H1 (cell line): ENCODE data around the gene PNPLA1. TPM values are rescaled to one million over a fixed set of nuclear protein-coding genes. Genes with fewer than 3 reads are reported as not detected.

Experiments used
- CTCF ChIA-PET: fragments of 300-600 bp; sonication (Branson Sonifier 250); formaldehyde crosslinking; loops from one replicate; lab custom pipeline; 2021; ENCODE audit not compliant: partially characterized antibody; lab: Charles Lee
- POLR2A ChIA-PET: fragments of 300-600 bp; sonication (Branson Sonifier 250); formaldehyde crosslinking; loops from one replicate; lab custom pipeline; 2021; ENCODE audit warnings: inconsistent platforms; ENCODE audit not compliant: partially characterized antibody; lab: Charles Lee
- DNase-seq, 2 experiments: peaks; one replicate each; pipeline versions ENCODE4 v3.0.0 to v3.0.0-alpha.2; 2010 to 2022; ENCODE audit warnings: low spot score in 2 of 2, low read depth in 1 of 2, mixed read lengths in 1 of 2
- FAIRE-seq: peaks from 2 replicates; lab custom pipeline; 2011; peaks lifted over from hg19 to GRCh38; lab: Jason Lieb, UNC
- H2AFZ ChIP-seq: 2 replicates; pipeline ENCODE4 v1.8.1; 2012; ENCODE audit warnings: low read length, inconsistent platforms
- H2AK5ac ChIP-seq: 2 replicates; pipeline ENCODE4 v1.6.1; 2013; ENCODE audit warnings: low read depth, low read length
- H2BK120ac ChIP-seq: replicated peaks from 2 replicates; pipeline ENCODE3; 2013; ENCODE audit warnings: low read depth, low read length, inconsistent platforms
- H2BK12ac ChIP-seq: 2 replicates; pipeline ENCODE4 v1.6.1; 2013; ENCODE audit warnings: low read depth, low read length
- H2BK15ac ChIP-seq: 2 replicates; pipeline ENCODE4 v1.6.1; 2013; ENCODE audit warnings: low read length
- H2BK20ac ChIP-seq: 2 replicates; pipeline ENCODE4 v1.6.1; 2013; ENCODE audit warnings: low read length
- H2BK5ac ChIP-seq: 2 replicates; pipeline ENCODE4 v1.6.1; 2013; ENCODE audit warnings: low read depth, low read length
- H3K14ac ChIP-seq: 2 replicates; pipeline ENCODE4 v1.6.1; 2013; ENCODE audit warnings: inconsistent platforms; ENCODE audit not compliant: insufficient read length
- H3K18ac ChIP-seq: 2 replicates; pipeline ENCODE4 v1.6.1; 2013; ENCODE audit warnings: low read length; ENCODE audit errors: extremely low read depth
- H3K23ac ChIP-seq: 2 replicates; pipeline ENCODE4 v1.6.1; 2013; ENCODE audit warnings: inconsistent platforms; ENCODE audit not compliant: insufficient read length
- H3K23me2 ChIP-seq: 2 replicates; pipeline ENCODE4 v1.6.1; 2013; ENCODE audit warnings: low read depth, low read length
- H3K27ac ChIP-seq: 2 replicates; pipeline ENCODE4 v1.6.1; 2011; ENCODE audit warnings: low read depth, low read length, inconsistent platforms
- H3K27me3 ChIP-seq, 4 experiments: replicated peaks in 1 of 4; 1 replicate in 1 of 4; 2 replicates in 3 of 4; pipeline versions ENCODE4 v1.6.1 to v1.8.1; 2011 to 2013; ENCODE audit warnings: low read length in 3 of 4, mild to moderate bottlenecking in 3 of 4, inconsistent platforms in 2 of 4, mixed read lengths in 2 of 4, moderate library complexity in 1 of 4; ENCODE audit not compliant: control insufficient read depth in 3 of 4, insufficient read depth in 3 of 4; ENCODE audit errors: extremely low read depth in 1 of 4
- H3K36me3 ChIP-seq, 4 experiments: 2 replicates each; pipeline versions ENCODE4 v1.6.1 to v1.8.1; 2011 to 2013; ENCODE audit warnings: mild to moderate bottlenecking in 4 of 4, low read length in 3 of 4, moderate library complexity in 2 of 4, control low read depth in 1 of 4, inconsistent platforms in 1 of 4; ENCODE audit not compliant: insufficient read depth in 4 of 4, control insufficient read depth in 2 of 4
- H3K4ac ChIP-seq: replicated peaks from 2 replicates; pipeline ENCODE3; 2013; ENCODE audit warnings: low read length, low read depth, mixed read lengths, inconsistent platforms; ENCODE audit not compliant: insufficient read length
- H3K4me1 ChIP-seq, 4 experiments: replicated peaks in 1 of 4; 1 replicate in 1 of 4; 2 replicates in 3 of 4; pipeline versions ENCODE4 v1.6.1 to v1.8.1; 2011 to 2013; ENCODE audit warnings: low read length in 3 of 4, inconsistent platforms in 2 of 4, mixed read lengths in 1 of 4; ENCODE audit not compliant: insufficient read depth in 4 of 4, control insufficient read depth in 3 of 4
- H3K4me2 ChIP-seq, 2 experiments: 2 replicates each; pipeline versions ENCODE4 v1.6.1 to v1.8.1; 2011 to 2013; ENCODE audit warnings: low read depth in 2 of 2, low read length in 2 of 2, control low read depth in 1 of 2, inconsistent platforms in 1 of 2, mild to moderate bottlenecking in 1 of 2; ENCODE audit not compliant: insufficient read depth in 1 of 2
- H3K4me3 ChIP-seq, 4 experiments: fragments of 200-600, 300-600 bp in 1 of 4; sonication (generic), shearing (Covaris generic), sonication (Bioruptor Twin) in 1 of 4; 2 replicates each; pipeline versions ENCODE4 v1.5.1 to v1.8.1; 2011 to 2016; ENCODE audit warnings: low read length in 4 of 4, low read depth in 3 of 4, control low read depth in 2 of 4, inconsistent platforms in 2 of 4, mild to moderate bottlenecking in 2 of 4, mixed read lengths in 1 of 4, moderate library complexity in 1 of 4; ENCODE audit not compliant: insufficient read depth in 2 of 4; ENCODE audit errors: extremely low read depth in 1 of 4
- H3K56ac ChIP-seq: replicated peaks from 2 replicates; pipeline ENCODE3; 2013; ENCODE audit warnings: low read depth, mild to moderate bottlenecking, mixed read lengths, low read length, inconsistent platforms; ENCODE audit not compliant: insufficient read length
- H3K79me1 ChIP-seq: 2 replicates; pipeline ENCODE4 v1.6.1; 2013; ENCODE audit warnings: low read depth, low read length, control low read depth
- H3K79me2 ChIP-seq, 2 experiments: 2 replicates each; pipeline versions ENCODE4 v1.6.1 to v1.8.1; 2012 to 2013; ENCODE audit warnings: low read length in 2 of 2, mild to moderate bottlenecking in 2 of 2, inconsistent platforms in 1 of 2; ENCODE audit not compliant: insufficient read depth in 2 of 2, control insufficient read depth in 1 of 2
- H3K9ac ChIP-seq, 4 experiments: replicated peaks in 1 of 4; 1 replicate in 1 of 4; 2 replicates in 3 of 4; pipeline versions ENCODE4 v1.6.1 to v1.8.1; 2011 to 2013; ENCODE audit warnings: low read depth in 3 of 4, low read length in 3 of 4, control low read depth in 2 of 4, mild to moderate bottlenecking in 2 of 4, moderate library complexity in 2 of 4, inconsistent platforms in 1 of 4; ENCODE audit errors: extremely low read depth in 1 of 4
- H3K9me3 ChIP-seq, 2 experiments: 2 replicates each; pipeline versions ENCODE4 v1.6.1 to v1.8.1; 2012 to 2013; ENCODE audit warnings: mild to moderate bottlenecking in 2 of 2, moderate library complexity in 2 of 2, control low read depth in 1 of 2, inconsistent platforms in 1 of 2, low read depth in 1 of 2, low read length in 1 of 2, mixed read lengths in 1 of 2; ENCODE audit not compliant: insufficient read depth in 2 of 2
- H4K20me1 ChIP-seq, 2 experiments: replicated peaks in 1 of 2; 2 replicates each; pipeline versions ENCODE3 to v1.8.1; 2011 to 2013; ENCODE audit warnings: inconsistent platforms in 2 of 2, low read length in 2 of 2, mild to moderate bottlenecking in 1 of 2; ENCODE audit not compliant: insufficient read depth in 2 of 2, control insufficient read depth in 1 of 2
- H4K5ac ChIP-seq: 2 replicates; pipeline ENCODE4 v1.6.1; 2013; ENCODE audit warnings: low read length, low read depth, mixed read lengths, inconsistent platforms; ENCODE audit not compliant: insufficient read length
- H4K8ac ChIP-seq: 2 replicates; pipeline ENCODE4 v1.8.0; 2013; ENCODE audit warnings: mild to moderate bottlenecking, moderate library complexity, low read length, inconsistent platforms; ENCODE audit not compliant: insufficient read depth; ENCODE audit errors: extremely low read depth
- H4K91ac ChIP-seq: replicated peaks from 2 replicates; pipeline ENCODE3; 2013; ENCODE audit warnings: low read length, mixed read lengths, inconsistent platforms; ENCODE audit not compliant: insufficient read length
- BRCA1 ChIP-seq: IDR thresholded peaks from 2 replicates; pipeline ENCODE4 v1.6.1; 2012; ENCODE audit warnings: low read depth, low read length, improper control_type of control experiment
- CHD2 ChIP-seq: IDR thresholded peaks from 2 replicates; pipeline ENCODE4 v1.6.1; 2012; ENCODE audit warnings: low read length, improper control_type of control experiment
- CTCF ChIP-seq, 3 experiments: IDR thresholded peaks; 1 replicate in 2 of 3; 2 replicates in 1 of 3; pipeline versions ENCODE4 v1.5.1 to v1.6.1; 2011; ENCODE audit warnings: low read length in 3 of 3, mild to moderate bottlenecking in 3 of 3, inconsistent platforms in 2 of 3, low read depth in 1 of 3, moderate library complexity in 1 of 3; ENCODE audit not compliant: insufficient read depth in 1 of 3; ENCODE audit errors: control extremely low read depth in 1 of 3
- E2F6 ChIP-seq: IDR thresholded peaks from 2 replicates; pipeline ENCODE4 v1.6.1; 2012; ENCODE audit warnings: inconsistent platforms
- JUND ChIP-seq: IDR thresholded peaks from 2 replicates; pipeline ENCODE4 v1.6.1; 2011; ENCODE audit warnings: mild to moderate bottlenecking, improper control_type of control experiment, low read length
- KDM4A ChIP-seq: IDR thresholded peaks from one replicate; pipeline ENCODE4 v1.7.1; 2012; ENCODE audit warnings: low read depth, mild to moderate bottlenecking, moderate library complexity, low read length, inconsistent platforms; ENCODE audit not compliant: severe bottlenecking
- NANOG ChIP-seq: IDR thresholded peaks from 2 replicates; pipeline ENCODE4 v1.6.1; 2011; ENCODE audit warnings: low read length, low read depth, mild to moderate bottlenecking, inconsistent platforms; ENCODE audit not compliant: insufficient read depth, poor library complexity, severe bottlenecking
- WGBS, 2 experiments: shearing (Covaris generic) in 1 of 2; methylation state at CpG; one replicate each; pipeline versions ENCODE4 v1.1.6 to v1.1.7; 2013 to 2015; ENCODE audit warnings: low lambda C conversion rate in 2 of 2, mixed read lengths in 2 of 2, inconsistent platforms in 1 of 2, low coverage in 1 of 2, missing lambda C conversion rate in 1 of 2; ENCODE audit not compliant: insufficient replicate concordance in 2 of 2, insufficient coverage in 1 of 2, insufficient read length in 1 of 2; ENCODE audit errors: extremely low coverage in 1 of 2, missing lambda C conversion rate in 1 of 2; 5-methylcytosine and 5-hydroxymethylcytosine counted together
- polyA plus RNA-seq, 7 experiments: library from polyadenylated mRNA; depleted of rRNA in 3 of 7; stranded (reverse) in 5 of 7; unstranded in 2 of 7; fragments of >200 nt in 5 of 7; fragments of 200-250 nt in 2 of 7; gene quantifications; 1 replicate in 5 of 7; 2 replicates in 1 of 7; 4 replicates in 1 of 7; pipeline versions ENCODE4 v1.2.1 to v1.2.3, GENCODE V29; 2011 to 2013; ENCODE audit warnings: missing spikeins in 2 of 7, mixed read lengths in 2 of 7
- total RNA-seq: library from RNA; stranded (reverse); fragmentation: NEBNext Ultra II Directional; extraction: Animal tissue kit (Norgen Biotek cat#: 25700); gene quantifications from 2 replicates; pipeline ENCODE4 v1.2.1, GENCODE V29; 2021

The PNPLA1 gene
- total and polyA plus RNA-seq, 2 of the 8 experiments (the other 6 are each of a cell fraction or from before 2014, with no cell fraction given) = not detected

GRCh38 chr6:36306375-36306774, 36.5 kb downstream of the PNPLA1 start:
- Histone ChIP-seq H2AFZ (peak overlapping the region; percentile 33; the same call in 1 of the 2 replicates), H3K23ac (no peak overlapping the region)

More at GRCh38 chr6:36306375-36306774, 36.5 kb downstream of the PNPLA1 start:
- 80% methylated on average over 7 of the region's 7 CpGs; no CpG with 5 or more reads in 1 of the 2 experiments for WGBS, 2 experiments
- no peak overlapping the region for H2BK20ac ChIP-seq
- no peak overlapping the region for H2BK120ac ChIP-seq
- no peaks in the 10 kb centered on the region for H3K79me2 ChIP-seq
- H2AK5ac ChIP-seq = no peak overlapping the region
- H3K36me3 ChIP-seq = no peaks in the 10 kb centered on the region
- H4K5ac ChIP-seq = no peak overlapping the region
- no peaks in the 10 kb centered on the region for H3K27me3 ChIP-seq
- no peak overlapping the region for H4K8ac ChIP-seq
- no peak overlapping the region for H2BK15ac ChIP-seq
- ChIA-PET CTCF (interaction anchor here (0.6 to 10.9 kb wide), 8 partner anchors 9 to 1603 kb away, joined by 3 to 137 read pairs (median 7); no protein-coding TSS in a partner anchor), POLR2A (no interaction called here)
- H2BK5ac ChIP-seq = no peak overlapping the region
- H3K4ac ChIP-seq = no peak overlapping the region
- H3K4me1 ChIP-seq = peaks cover 0 to 5% (median 1%) of the 10 kb centered on the region in 4 experiments; a peak in 3 of 7 replicates
- TF ChIP-seq E2F6 (no peak), JUND (no peak), KDM4A (no peak), CTCF (IDR thresholded peaks at IDR 0.05; ENCODE audit: control extremely low read depth in 1 of 3, insufficient read depth in 1 of 3, low read depth in 1 of 3, low read length in 3 of 3) (no peak), NANOG (no peak), BRCA1 (no peak), CHD2 (no peak)
- H3K56ac ChIP-seq = no peak overlapping the region
- H3K4me3 ChIP-seq = no peak overlapping the region
- no peak overlapping the region for H3K4me2 ChIP-seq
- FAIRE-seq (no peak), DNase-seq (no peak)
- H3K23me2 ChIP-seq = no peaks in the 10 kb centered on the region
- H3K9ac ChIP-seq = no peak overlapping the region
- no peaks in the 10 kb centered on the region for H3K9me3 ChIP-seq
- H3K14ac ChIP-seq = peak overlapping the region; percentile 28
- H4K20me1 ChIP-seq = no peaks in the 10 kb centered on the region
- no peak overlapping the region for H2BK12ac ChIP-seq
- no peak overlapping the region for H4K91ac ChIP-seq
- no peak overlapping the region for H3K27ac ChIP-seq
- H3K79me1 ChIP-seq = no peaks in the 10 kb centered on the region
- H3K18ac ChIP-seq = no peak overlapping the region
